HG03060 (cell line): Measurements from ENCODE around the gene FRMD4A.
"Not testable (repeated sequence)": the region's sequence is repeated elsewhere in the genome, so short reads cannot be mapped to it uniquely, and the experiment has no call there.

Experiments used
- ATAC-seq: cut with Tn5 transposase; IDR thresholded peaks from one replicate; pipeline ENCODE4 v1.9.1; 2021; ENCODE audit warnings: low read depth, moderate number of reproducible peaks; ENCODE audit not compliant: unreplicated experiment

The FRMD4A gene

GRCh38 chr10:13869295-13869664 lies 461.4 kb downstream of the FRMD4A start:
- no peak for ATAC-seq

- ATAC-seq, result no peak
These were observed 462.0 kb downstream of the FRMD4A start for GRCh38 chr10:13868528-13869294.

DNA sequence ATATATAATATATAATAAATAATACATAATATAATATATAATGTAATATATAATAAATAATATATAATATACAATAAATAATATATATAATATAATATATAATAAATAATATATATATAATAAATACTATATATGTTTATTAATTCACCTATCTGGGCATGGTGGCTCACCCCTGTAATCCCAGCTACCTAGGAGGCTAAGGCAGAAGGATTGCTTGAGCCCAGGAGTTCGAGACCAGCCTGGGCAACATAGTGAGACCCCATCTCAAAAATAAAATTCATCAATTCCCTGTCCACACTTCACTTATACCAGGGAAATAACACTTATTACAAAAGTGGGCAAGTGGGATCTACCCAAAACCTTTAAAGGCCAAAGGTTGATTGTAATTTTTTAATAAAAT lies 462.9 kb downstream of the FRMD4A start:
- no peak for ATAC-seq

- ATAC-seq, result no peak
These were observed 464.8 kb downstream of the FRMD4A start for GRCh38 chr10:13865758-13866491.

GRCh38 chr10:13865220-13865619 lies 465.5 kb downstream of the FRMD4A start:
- not testable (repeated sequence) for ATAC-seq

DNA sequence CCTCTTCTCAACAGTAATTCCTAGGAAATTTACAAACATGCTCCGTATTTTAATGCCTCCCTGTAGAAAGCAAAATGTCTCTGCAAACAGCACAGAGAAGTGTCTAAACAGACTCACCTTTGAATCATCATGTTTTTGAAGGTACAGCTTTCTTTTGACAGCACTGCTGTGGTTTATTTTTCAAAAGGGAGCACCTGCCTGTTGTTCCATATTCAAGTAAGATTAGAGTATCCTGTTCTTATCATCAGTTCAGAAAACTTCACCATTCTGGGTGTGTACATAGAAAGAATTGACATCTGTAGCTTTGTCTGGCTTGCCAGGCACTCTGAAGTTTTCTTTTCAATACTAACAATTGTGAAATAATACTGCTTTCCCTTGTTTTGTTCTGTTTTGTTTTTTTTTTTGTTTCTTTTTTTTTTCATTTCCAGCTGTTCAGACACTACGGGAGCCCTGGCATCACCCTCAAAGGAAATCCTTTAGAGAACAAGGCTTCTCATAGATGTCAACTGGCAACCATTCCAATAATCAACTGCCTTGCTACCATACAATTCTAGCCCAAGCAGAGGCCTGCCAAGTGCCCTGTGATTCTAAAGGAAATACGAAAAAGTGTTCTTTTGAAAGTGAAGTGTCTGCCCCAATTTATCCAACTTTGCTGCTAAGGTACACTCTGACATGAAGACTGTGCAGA lies 468.0 kb downstream of the FRMD4A start:
- no peak for ATAC-seq

DNA sequence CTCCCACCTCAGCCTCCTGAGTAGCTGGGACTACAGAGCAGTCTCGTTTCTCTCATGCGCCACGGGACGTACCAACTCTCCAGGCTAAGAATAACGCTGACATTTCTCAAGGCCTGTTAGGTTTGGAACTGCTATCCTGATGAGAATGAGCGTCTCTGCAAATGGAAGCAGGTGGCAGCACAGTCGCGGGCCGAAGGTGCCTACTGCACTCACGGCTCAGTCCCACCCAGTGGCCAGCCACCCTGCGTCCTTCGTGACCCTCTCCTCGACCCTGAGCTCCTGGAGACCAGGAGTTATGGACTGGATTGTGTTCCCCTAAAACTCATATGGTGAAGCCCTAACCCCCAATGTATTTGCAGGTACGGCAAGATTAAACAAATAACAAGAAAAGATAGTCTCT lies 469.8 kb downstream of the FRMD4A start:
- ATAC-seq, result no peak

DNA sequence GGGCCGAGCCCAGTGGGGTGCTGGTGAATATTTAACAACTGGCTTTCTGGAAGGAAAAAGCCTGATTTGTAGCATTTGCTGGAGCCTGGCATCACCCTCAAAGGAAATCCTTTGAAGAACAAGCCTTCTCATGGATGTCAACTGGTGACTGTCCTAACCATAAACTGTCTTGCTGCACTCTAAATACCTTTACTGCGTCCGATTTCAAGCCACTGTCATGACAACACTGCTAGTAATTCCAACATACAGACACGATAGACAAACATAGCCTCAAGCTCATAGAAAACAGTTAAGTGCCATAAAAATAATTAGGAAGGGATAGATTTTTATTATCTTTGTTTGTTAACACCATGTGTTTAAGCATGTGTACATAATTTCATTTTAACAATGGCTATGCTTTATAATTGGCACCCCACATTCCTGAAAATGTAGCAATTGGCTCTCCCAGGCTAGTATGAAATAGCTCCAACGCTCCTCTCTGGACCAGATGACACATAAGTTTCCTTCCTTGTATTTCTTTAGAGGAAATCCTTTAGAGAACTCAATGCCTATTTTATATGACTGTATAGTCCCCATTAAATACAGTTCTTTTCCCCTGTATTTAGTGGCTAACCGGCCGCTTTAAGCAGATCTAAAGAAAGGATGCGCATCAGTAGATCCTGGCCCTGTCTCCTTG lies 470.6 kb downstream of the FRMD4A start:
- no peak for ATAC-seq

DNA sequence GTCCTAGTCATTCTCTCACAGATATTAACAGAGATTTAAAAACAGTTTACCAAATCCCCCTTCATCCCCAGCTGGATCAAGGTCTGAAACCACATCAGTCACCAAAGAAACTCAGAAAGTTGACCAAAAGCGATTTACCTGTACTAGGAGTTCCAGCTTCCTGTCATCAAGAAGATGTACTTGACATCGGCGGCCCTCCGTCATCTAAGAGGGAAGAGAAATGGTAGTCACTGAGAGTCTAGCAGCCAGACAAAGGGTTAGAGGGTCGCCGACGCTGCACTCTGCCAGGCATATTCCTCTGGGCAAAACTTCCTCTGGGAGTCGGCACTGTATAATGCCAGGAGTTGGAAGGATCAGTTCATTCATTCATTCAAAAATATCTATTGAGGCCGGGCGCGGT lies 472.0 kb downstream of the FRMD4A start:
- no peak for ATAC-seq

GRCh38 chr10:13857451-13857850 lies 473.3 kb downstream of the FRMD4A start:
- no peak for ATAC-seq

DNA sequence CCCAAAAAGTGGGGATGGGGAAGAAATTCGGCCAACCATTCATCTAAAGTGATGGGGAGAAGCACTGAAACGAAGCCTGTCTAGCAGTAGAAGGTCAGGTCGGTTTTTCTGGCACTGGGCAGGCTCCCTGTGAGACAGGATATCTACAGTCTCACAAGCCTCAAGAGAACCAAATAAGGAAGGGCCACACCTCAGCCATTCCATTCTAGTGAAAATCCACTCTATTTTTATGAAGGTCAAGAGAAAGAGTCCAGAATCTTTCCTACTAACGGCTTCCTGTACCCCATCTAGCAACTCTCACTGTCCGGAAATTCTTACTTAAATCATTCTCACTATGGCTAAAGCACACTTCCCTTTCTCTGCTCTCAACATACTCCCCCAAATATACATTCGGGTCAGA lies 476.9 kb downstream of the FRMD4A start:
- ATAC-seq, result no peak

- ATAC-seq, result no peak
These were observed 477.9 kb downstream of the FRMD4A start for GRCh38 chr10:13852872-13853271.

DNA sequence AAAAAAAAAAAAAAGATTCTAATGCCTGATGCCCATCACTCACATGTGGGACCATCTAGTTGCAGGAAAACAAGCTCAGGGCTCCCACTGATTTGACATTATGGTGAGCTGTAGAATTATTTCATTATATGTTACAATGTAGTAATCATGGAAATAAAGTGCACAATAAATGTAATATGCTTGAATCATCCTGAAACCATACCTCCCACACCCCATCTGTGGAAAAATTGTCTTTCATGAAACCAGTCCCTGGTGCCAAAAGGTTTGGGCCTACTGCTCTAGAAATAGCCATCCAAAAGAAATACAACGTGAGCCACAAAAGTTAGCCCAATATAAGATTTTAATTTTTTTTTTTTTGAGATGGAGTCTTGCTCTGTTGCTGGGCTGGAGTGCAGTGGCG lies 478.8 kb downstream of the FRMD4A start:
- no peak for ATAC-seq

- no peak for ATAC-seq
These were observed 481.9 kb downstream of the FRMD4A start for GRCh38 chr10:13848520-13849445.

DNA sequence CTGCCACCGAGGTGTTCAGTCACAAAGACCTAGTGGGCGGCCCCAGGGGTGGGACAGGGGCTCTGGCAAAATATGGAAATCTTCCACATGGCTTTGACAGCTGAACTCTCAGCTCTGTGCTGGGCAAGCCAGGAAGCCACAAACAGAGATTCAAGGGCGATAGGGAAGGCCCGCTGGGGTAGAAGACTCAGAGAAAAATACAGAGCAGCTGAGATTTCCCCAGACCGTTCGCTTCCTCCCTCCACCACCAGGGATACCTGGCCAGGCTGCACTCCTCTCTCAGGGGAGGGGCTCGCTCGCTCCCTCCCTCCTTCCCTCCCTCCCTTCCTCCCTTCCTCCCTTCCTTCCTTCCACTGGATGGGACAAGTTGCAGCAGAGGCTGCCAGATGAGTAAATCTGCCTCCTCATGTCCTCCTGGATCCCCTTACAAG lies 483.5 kb downstream of the FRMD4A start:
- ATAC-seq, result no peak

DNA sequence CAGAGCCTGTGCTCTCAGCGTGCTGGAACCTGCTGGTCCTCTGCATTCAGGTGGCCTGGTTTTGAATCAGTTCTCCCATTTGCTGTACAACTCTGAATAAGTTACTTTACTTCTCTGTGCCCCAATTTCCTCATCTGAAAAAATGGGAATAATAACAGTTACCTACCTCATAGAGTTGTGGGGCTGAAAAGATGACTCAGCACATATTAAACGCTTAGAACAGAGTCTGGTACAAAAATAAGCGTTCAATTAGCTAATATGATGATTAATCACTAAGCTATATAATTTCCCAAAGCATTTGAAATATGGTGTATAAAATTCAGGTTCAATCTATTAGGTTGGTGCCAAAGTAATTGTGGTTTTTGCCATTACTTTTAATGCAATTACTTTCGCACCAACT lies 484.8 kb downstream of the FRMD4A start:
- no peak for ATAC-seq

DNA sequence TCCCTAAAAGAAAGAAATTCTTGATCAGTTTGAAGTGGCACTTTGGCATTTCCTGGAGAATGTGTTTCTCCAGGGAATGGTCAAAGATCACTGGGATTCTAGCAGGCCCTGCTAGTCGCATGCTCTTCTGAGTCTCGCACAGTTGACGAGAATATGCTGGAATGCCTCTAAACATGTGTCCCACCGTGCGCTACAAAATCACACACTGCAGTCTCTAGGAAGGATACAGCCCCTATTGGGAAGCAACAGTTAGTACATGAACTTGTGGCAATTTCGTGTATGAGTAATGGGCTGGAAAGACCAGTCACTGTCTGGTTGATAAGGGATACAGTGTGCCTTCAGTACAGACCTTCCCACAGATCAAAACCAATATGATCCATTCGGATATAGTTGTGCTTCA lies 486.1 kb downstream of the FRMD4A start:
- ATAC-seq, result no peak

DNA sequence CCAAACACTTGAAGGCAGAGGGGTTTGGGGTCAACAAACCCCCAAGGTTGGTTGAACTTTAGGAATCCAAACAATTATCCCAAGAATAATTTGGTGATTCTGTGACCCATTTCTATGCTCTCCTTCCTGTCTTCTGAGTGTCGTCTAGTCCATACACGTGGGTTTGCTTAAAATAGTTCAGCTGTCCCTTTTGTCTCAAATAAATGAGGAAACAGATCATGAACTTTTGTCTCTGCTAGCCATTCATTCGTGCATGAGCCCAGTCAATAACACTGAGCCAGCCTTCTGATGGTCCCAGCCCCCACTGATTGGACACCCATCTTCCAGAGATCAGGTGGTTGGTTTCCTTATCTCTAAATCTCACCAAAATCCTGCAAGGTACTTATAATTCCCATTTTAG lies 488.6 kb downstream of the FRMD4A start:
- ATAC-seq, result no peak

- no peak for ATAC-seq
These were observed 490.7 kb downstream of the FRMD4A start for GRCh38 chr10:13840036-13840435.

DNA sequence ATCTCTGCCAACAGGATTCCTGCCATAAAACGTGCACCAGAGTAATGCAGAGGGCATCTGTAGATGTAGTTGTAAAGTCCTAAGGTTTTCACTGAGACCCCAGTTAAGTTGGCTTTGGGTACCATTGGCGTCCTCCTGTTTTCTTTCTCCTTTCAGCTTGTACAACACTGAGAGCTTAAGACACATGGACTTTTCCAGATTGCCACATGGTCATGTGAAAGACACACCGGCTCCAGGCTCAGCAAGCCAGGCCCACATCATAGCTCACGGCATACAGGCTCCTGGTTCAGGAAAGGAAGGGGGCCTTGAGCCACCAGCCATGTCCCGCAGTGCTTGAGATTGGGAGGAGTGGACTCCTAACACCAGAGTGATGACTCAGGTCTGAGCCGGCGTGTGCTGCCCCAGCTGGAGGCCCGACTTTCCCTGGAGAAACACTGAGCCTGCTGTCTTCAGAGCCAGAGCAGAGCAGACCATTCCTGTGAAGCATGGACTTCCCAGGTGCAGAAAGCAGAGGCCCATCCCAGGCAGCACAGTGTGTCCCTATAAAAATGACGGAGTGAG lies 491.2 kb downstream of the FRMD4A start:
- no peak for ATAC-seq
